ENCODE measurements around the gene TCTN1.

GRCh38 chr12:110694330-110694901 lies 80.5 kb downstream of the TCTN1 start:
- TF ChIP-seq POLR2AphosphoS5 (IDR thresholded peaks at IDR 0.05; ENCODE audit: low read depth, low read length) = no peak
- no peak for TF ChIP-seq POLR2A (IDR thresholded peaks at IDR 0.05; ENCODE audit: low read depth, low read length)
